ENCODE measurements around the gene SCN5A. TPM values are rescaled to one million over a fixed set of nuclear protein-coding genes. Genes with fewer than 3 reads are reported as not detected.

SCN5A gene
- total RNA-seq, 1 donor from 2014 or later: 1.4 TPM

DNA sequence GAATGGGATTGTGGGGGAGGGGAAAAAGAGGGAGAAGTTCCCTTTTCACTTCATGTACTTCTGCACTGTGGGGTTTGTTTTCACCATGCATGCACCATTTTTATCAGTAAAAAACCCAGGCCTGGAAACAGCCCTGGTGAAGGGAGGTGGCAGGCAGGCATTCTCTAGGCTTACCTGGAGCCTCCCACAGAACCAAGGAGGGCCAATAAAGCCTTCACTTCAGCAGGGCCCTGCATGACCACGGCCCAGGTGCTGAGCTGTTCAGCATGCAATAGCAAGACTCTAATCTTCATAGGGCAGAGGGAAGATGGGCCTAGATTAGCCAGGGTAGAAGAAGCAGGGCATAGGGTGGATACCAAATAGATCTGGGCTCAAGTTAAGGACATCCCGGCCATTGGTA lies 49.6 kb downstream of the SCN5A start:
- Mint-ChIP-seq H3K36me3 (no peaks in the 10 kb centered on the region), H3K9me3 (no peaks in the 10 kb centered on the region), H3K4me1 (no peaks in the 10 kb centered on the region), H3K27me3 (ENCODE audit: low read depth) (peaks cover 19% of the 10 kb centered on the region), H3K27ac (no peak overlapping the region), H3K4me3 (no peak overlapping the region)
- no peak for DNase-seq (ENCODE audit: low spot score in 2 of 2, unreplicated experiment in 2 of 2)
- no peak for TF ChIP-seq CTCF (IDR thresholded peaks at IDR 0.05; ENCODE audit: unreplicated experiment)

- no peaks in the 10 kb centered on the region for H3K4me1 Mint-ChIP-seq
- TF ChIP-seq CTCF (IDR thresholded peaks at IDR 0.05; ENCODE audit: unreplicated experiment): no peak
- peaks cover under 1% of the 10 kb centered on the region for H3K9me3 Mint-ChIP-seq
- peaks cover 22% of the 10 kb centered on the region for H3K27me3 Mint-ChIP-seq (ENCODE audit: low read depth)
- H3K36me3 Mint-ChIP-seq: no peaks in the 10 kb centered on the region
- no peak for DNase-seq (ENCODE audit: low spot score in 2 of 2, unreplicated experiment in 2 of 2)
- no peak overlapping the region for H3K4me3 Mint-ChIP-seq
- no peak overlapping the region for H3K27ac Mint-ChIP-seq
Measured at GRCh38 chr3:38598791-38599190, 50.7 kb downstream of the SCN5A start.

GRCh38 chr3:38597502-38598060 lies 51.9 kb downstream of the SCN5A start:
- no peak for DNase-seq (ENCODE audit: low spot score in 2 of 2, unreplicated experiment in 2 of 2)
- Mint-ChIP-seq H3K27ac (no peak overlapping the region), H3K9me3 (peaks cover 3% of the 10 kb centered on the region), H3K4me1 (no peaks in the 10 kb centered on the region), H3K4me3 (no peak overlapping the region), H3K36me3 (no peaks in the 10 kb centered on the region), H3K27me3 (ENCODE audit: low read depth) (peaks cover 24% of the 10 kb centered on the region)
- TF ChIP-seq CTCF (IDR thresholded peaks at IDR 0.05; ENCODE audit: unreplicated experiment): no peak

DNA sequence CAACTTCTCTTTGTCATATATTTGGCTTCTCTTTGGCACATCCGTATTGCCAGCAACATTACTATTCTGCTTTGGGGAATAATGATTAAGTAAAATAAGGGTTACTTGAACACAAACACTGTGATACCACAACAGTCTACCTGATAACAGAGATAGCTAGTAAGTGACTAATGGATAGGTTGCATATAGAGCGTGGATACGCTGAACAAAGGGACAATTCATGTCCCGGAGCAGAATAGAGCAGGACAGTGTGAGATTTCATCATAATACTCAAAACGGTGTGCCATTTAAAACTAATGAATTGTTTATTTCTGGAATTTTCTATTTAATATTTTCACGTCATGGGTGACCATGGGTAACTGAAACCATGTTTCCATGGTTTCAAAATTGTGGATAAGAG lies 54.1 kb downstream of the SCN5A start:
- Mint-ChIP-seq H3K36me3 (no peaks in the 10 kb centered on the region), H3K27ac (no peak overlapping the region)
- DNase-seq (ENCODE audit: low spot score in 2 of 2, unreplicated experiment in 2 of 2): no peak

GRCh38 chr3:38590521-38590920 lies 59.0 kb downstream of the SCN5A start:
- peaks cover 29% of the 10 kb centered on the region for H3K27me3 Mint-ChIP-seq (ENCODE audit: low read depth)
- no peak for TF ChIP-seq CTCF (IDR thresholded peaks at IDR 0.05; ENCODE audit: unreplicated experiment)
- H3K27ac Mint-ChIP-seq: no peak overlapping the region
- H3K36me3 Mint-ChIP-seq: no peaks in the 10 kb centered on the region
- no peaks in the 10 kb centered on the region for H3K4me1 Mint-ChIP-seq
- H3K9me3 Mint-ChIP-seq: peaks cover 3% of the 10 kb centered on the region
- no peak for DNase-seq (ENCODE audit: low spot score in 2 of 2, unreplicated experiment in 2 of 2)
- no peak overlapping the region for H3K4me3 Mint-ChIP-seq

More for the DNA sequence above, 54.1 kb downstream of the SCN5A start:
- Mint-ChIP-seq H3K27me3 (ENCODE audit: low read depth) (peaks cover 25% of the 10 kb centered on the region), H3K4me1 (no peaks in the 10 kb centered on the region), H3K9me3 (peaks cover 3% of the 10 kb centered on the region), H3K4me3 (no peak overlapping the region)
- no peak for TF ChIP-seq CTCF (IDR thresholded peaks at IDR 0.05; ENCODE audit: unreplicated experiment)

Data from mesothelial cell of epicardium (in vitro differentiated cells).